Lower leg skin (tissue), 4 donors: ENCODE measurements around the gene ZBTB7C. TPM values are rescaled to one million over a fixed set of nuclear protein-coding genes. Genes with fewer than 3 reads are reported as not detected.

Experiments
- DNase-seq, 2 donors: peaks; one replicate each; pipeline ENCODE4 v3.0.0-alpha.2; 2019; ENCODE audit warnings: low spot score in 2 of 2
- H3K4me3 ChIP-seq: fragments of 200-600 bp; sonication (generic); 2 replicates; pipeline ENCODE4 v1.5.1; 2017; ENCODE audit warnings: mild to moderate bottlenecking, low read depth; ENCODE audit not compliant: poor library complexity, severe bottlenecking
- POLR2A ChIP-seq, 2 donors: fragments of 450-650 bp; IDR thresholded peaks; one replicate each; pipeline ENCODE4 v1.6.1; 2016 to 2017; ENCODE audit warnings: antibody characterized with exemption in 2 of 2, mild to moderate bottlenecking in 1 of 2, moderate library complexity in 1 of 2
- WGBS, 2 donors: methylation state at CpG; one replicate each; pipeline ENCODE4 v1.1.5; 2018; 5-methylcytosine and 5-hydroxymethylcytosine counted together
- intact Hi-C: fragments of 100-400 bp; cut with DNase I; formaldehyde crosslinking; loops from one replicate; pipeline ENCODE4 v1.15.0; 2023; ENCODE audit warnings: low total_unique reads
- total RNA-seq, 4 donors: library from RNA; depleted of rRNA; stranded (reverse); fragments of >200 nt; gene quantifications; one replicate each; pipeline ENCODE4 v1.1.0, GENCODE V29; 2016
- TF ChIP-seq, protein P1 (sequence below), 3 donors: fragments of 450-650 bp; IDR thresholded peaks; one replicate each; pipeline ENCODE4 v1.5.1; 2016; ENCODE audit warnings: antibody characterized with exemption in 3 of 3, mild to moderate bottlenecking in 3 of 3, moderate library complexity in 2 of 3

ZBTB7C gene
- total RNA-seq, 4 donors from 2014 or later, result 44.2 to 59.7 (median 50.7) TPM

DNA sequence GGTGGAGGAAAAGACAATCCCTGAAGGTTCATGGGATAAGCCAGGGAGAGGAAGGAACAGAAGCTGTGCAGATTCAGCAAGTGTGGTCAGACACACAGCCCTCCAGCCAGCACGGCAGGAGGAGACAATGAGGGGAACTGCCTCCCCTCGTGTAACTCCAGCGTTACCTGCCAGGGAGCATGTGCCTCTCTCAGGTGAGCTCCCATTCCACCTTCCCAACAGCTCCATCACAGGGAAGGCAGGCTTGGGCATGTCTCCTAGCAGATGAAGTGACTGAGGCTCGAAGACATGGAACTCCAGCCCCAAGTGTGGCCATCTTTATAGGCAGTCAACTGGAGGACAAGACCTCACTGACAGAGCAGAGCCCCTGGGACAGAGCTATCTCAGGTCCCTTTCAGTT lies 47.4 kb downstream of the ZBTB7C start:
- 68 to 84% methylated on average over 4 of the region's 4 CpGs for WGBS, 2 donors
- TF ChIP-seq, protein P1, sequence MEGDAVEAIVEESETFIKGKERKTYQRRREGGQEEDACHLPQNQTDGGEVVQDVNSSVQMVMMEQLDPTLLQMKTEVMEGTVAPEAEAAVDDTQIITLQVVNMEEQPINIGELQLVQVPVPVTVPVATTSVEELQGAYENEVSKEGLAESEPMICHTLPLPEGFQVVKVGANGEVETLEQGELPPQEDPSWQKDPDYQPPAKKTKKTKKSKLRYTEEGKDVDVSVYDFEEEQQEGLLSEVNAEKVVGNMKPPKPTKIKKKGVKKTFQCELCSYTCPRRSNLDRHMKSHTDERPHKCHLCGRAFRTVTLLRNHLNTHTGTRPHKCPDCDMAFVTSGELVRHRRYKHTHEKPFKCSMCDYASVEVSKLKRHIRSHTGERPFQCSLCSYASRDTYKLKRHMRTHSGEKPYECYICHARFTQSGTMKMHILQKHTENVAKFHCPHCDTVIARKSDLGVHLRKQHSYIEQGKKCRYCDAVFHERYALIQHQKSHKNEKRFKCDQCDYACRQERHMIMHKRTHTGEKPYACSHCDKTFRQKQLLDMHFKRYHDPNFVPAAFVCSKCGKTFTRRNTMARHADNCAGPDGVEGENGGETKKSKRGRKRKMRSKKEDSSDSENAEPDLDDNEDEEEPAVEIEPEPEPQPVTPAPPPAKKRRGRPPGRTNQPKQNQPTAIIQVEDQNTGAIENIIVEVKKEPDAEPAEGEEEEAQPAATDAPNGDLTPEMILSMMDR (IDR thresholded peaks at IDR 0.05), result no peak
- TF ChIP-seq POLR2A (IDR thresholded peaks at IDR 0.05), result no peak
- intact Hi-C loops, result loop anchor here (10.0 kb wide), 1 partner anchor 1077 kb away; no protein-coding TSS in a partner anchor
- DNase-seq, result peak in 1 of 2 donors; percentile 69
- no peak overlapping the region for H3K4me3 ChIP-seq

DNA sequence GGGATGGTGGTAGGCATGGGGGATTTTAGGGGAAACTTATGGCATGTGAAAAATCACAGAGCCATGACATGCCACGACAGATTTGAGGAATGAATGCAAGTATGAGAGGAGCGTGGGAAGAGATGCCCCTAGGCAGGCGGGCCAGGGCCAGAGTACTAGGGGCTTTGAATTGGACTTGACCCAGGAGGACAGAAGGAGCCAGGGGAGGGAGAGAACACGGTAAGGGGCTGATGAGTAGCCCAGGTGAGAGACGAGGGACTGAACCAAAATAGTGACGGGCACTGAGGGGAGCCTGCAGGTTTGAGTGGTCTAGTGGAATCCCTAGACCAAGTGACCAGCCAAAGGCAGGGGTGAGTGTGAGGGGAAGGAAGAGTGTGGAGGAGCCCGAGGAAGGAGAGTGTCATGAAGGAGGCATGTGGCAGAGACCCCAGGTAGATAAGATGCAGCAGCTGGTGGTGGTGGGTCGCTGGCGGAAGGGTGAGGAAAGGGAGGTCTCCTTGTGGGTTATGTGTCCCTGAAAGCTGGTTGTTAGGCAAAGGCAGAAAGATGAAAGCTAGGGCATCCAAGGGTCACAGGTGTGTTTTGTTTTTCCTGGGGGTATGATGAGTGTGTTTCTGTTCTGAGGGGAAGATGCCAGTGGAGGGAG lies 48.7 kb downstream of the ZBTB7C start:
- TF ChIP-seq POLR2A (IDR thresholded peaks at IDR 0.05), result no peak
- TF ChIP-seq, protein P1 (IDR thresholded peaks at IDR 0.05), result no peak
- 83 to 86% methylated on average over 9 of the region's 9 CpGs for WGBS, 2 donors
- intact Hi-C loops, result loop anchor here (10.0 kb wide), 1 partner anchor 1076 kb away; no protein-coding TSS in a partner anchor
- no peak overlapping the region for H3K4me3 ChIP-seq
- DNase-seq, result peak in 1 of 2 donors; percentile 60

DNA sequence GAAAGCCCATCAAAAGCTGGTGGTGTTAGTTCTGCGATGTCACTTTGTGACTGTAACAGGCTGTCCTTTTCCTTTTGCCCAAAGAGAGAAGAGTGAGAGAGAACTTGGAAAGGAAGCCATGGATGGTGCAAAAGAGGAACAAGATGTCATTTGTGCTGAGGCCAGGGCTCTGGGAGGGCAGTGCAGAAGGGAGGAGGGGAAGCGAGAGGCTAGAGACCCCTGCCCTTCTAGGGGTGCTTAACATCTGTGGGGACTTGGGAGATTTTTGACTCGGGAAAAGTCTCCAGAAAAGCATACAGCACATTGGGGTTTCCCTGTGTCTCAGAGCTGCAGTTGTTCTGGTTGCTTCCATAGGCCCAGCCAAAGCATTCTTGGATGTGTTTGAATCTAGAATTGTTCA lies 49.6 kb downstream of the ZBTB7C start:
- 83 to 86% methylated on average over 3 of the region's 3 CpGs for WGBS, 2 donors
- H3K4me3 ChIP-seq, result no peak overlapping the region
- peak in 1 of 2 donors; percentile 80 for DNase-seq
- TF ChIP-seq, protein P1 (IDR thresholded peaks at IDR 0.05), result no peak
- no peak for TF ChIP-seq POLR2A (IDR thresholded peaks at IDR 0.05)
- intact Hi-C loops, result loop anchor here (10.0 kb wide), 1 partner anchor 1075 kb away; no protein-coding TSS in a partner anchor

DNA sequence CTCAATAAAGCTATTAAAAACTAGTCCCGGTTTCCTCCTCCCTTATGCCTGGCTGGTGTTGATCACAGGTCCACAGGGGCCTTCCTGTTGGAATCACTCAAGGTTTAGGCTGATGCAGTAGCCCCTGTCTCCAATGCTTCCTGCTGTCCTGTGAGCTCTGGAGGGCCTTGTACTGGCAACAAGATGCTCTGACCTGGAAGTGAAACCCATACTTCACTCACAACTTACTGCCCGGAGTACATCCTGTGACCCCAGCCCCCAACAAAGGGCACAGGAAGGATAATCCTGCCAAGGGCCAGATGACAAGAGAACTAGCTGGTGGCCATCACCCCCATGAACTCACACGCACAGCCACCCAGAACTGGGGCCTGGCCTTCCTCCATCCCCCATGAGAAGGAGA lies 50.3 kb downstream of the ZBTB7C start:
- peak in 1 of 2 donors; percentile 40 for DNase-seq
- intact Hi-C loops, result no loop called here
- WGBS, 2 donors, result 84 to 86% methylated on average over 3 of the region's 3 CpGs
- H3K4me3 ChIP-seq, result no peak overlapping the region
- TF ChIP-seq, protein P1 (IDR thresholded peaks at IDR 0.05), result no peak
- no peak for TF ChIP-seq POLR2A (IDR thresholded peaks at IDR 0.05)

DNA sequence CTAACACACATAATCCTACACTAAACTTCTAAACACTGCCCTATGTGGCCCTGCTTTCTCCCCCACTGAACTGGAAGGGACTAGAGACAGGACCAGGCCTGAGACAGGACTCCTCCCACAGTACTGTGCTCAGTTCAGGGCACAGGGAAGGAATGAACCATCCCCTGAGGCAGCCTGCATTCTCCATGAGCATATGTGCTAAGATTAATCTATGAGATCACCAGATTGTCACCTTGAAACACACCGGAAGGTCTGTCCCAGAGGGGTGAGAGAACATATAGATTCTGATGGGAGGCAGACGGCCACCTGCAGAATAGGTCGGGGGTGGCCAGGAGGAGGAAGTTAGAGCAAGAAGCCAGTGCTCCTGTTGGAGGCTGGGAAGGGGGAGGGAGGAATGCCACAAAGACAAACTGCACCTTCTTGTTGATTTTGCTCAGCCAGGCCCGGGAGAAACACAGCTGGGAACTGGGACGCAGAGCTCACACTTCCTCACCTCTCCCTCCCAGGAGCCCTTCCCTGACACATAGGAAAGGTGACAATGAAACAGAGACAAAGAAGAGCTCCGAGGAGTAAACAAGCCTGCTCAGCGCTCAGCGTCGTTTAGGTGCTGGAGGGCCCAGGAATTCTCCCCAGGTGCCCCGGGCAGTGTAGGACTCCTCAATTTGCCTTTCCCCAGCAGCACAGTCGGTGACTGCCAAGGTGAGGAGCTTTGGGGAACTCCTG lies 52.1 kb downstream of the ZBTB7C start:
- peak in 1 of 2 donors; percentile 77 for DNase-seq
- intact Hi-C loops, result no loop called here
- WGBS, 2 donors, result 50 to 58% methylated on average over 11 of the region's 11 CpGs
- TF ChIP-seq, protein P1 (IDR thresholded peaks at IDR 0.05), result no peak
- TF ChIP-seq POLR2A (IDR thresholded peaks at IDR 0.05), result no peak
- H3K4me3 ChIP-seq, result no peak overlapping the region
